ENCODE measurements around the gene SHLD1.
"Not testable (repeated sequence)": the region's sequence is repeated elsewhere in the genome, so short reads cannot be mapped to it uniquely, and the experiment has no call there.

SHLD1 gene

DNA sequence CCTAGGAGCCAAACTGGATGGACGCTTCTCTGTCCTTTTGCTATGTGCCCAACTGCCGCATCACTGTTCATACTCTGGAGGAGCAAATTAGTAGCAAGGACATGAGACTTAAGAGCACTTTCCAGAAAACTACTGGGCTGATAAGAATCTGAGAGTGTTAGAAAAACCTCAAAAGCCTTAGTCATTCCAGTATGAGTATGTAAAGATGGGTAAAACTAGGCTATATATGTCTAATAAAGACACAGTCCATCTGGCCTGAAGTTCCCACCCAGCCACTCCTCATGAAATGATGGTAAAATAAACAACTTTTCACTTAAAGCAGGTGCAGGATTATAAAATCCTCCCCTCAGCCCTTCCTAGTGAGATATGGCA, 30.6 kb downstream of the SHLD1 start:
- DNase-seq (ENCODE audit: low read depth in 2 of 3, low spot score in 2 of 3): no peak

DNA sequence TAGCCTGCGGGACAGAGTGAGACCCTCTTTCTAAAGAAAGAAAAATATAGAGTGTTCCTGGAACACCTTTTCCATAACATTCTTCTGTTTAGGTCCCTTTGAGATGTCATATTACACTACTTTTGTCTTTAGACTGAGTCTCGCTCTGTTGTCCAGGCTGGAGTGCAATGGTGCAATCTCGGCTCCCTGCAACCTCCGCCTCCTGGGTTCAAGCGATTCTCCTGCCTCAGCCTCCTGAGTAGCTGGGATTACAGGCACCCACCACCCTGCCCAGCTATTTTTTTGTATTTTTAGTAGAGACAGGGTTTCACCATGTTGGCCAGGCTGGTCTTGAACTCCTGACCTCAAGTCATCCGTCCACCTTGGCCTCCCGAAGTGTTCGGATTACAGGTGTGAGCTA, 31.2 kb downstream of the SHLD1 start:
- not testable (repeated sequence) for DNase-seq (ENCODE audit: low read depth in 2 of 3, low spot score in 2 of 3)

DNA sequence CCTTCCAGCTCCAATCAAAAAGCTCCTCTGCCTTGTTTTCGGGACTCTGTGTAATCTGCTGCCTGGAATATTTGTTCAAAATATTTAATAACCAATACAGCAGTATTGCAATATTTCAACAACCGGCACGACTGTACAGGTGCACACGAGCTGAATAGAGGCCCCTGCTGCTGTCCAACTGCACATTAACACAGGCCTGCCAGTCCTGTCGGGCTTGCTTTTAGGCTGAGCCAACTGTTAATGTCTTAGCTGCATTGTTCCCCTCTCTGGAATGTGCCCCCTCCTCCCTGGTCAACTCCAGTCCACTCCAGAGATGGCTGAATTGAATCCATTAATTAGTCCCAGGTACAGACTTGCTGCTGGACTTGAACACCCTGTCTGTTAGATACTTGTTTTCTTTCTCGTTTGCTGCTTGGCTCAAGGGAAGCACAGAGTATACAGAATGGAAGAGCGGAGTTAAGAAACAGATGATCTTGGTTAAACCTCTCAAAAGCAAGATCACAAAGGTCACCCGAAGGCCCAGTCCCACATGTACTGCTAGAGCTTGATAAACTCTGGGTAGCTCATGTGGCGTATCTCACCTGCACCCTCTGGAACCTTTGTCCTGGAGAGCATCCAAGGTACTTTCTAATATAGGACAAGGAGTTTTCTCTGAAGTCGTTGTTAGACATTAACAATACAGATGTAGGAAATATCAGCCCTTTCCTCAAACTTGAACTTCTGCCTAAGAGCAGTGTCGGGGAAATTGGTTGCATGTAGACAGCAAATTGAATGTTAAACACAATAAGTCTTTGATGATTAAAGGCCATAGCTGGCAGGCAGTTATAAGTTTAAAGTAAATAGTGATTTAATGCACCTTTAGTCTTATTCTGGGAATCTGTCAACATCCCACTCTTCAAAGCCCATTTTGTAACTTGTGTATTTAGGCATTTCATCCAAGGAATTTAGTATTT, 31.9 kb downstream of the SHLD1 start:
- DNase-seq (ENCODE audit: low read depth in 2 of 3, low spot score in 2 of 3): no peak

DNA sequence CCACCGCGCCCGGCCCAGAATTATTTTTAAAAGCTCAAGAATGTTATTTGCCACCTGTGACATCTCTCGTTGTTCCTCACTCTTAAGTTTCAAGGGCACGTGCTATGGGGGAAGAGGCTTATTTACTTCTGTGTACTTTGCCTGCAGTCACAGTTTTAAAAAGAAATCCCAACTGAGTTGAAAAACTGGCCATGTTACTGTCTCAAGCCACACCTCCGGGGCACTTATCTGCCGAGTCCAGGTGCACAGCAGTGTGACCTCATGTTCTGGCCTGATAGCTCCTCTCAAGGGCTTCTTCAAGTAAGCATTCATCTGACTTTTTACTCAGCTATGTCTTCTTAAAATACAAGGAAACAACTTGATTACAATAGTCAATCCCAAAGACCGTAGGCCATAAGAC, 34.5 kb downstream of the SHLD1 start:
- no peak for DNase-seq (ENCODE audit: low read depth in 2 of 3, low spot score in 2 of 3)

DNA sequence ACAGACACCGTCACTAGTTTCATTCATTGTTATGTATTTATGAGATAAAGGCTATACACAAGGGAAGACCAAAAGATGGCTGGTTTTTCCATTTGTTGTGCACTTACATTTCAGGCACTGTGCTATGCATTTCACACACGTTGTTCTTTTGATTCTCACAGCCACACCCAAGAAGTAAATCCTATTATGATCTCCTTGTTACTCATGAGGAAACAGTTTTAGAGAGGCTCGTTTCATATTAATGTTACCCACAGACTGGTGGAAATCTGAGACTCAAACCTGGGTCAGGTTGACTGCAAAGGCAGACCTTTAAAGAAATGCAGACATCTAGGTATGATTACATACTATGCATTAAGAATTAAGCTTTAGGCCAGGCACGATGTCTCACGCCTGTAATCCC, 34.9 kb downstream of the SHLD1 start:
- no peak for DNase-seq (ENCODE audit: low read depth in 2 of 3, low spot score in 2 of 3)

DNA sequence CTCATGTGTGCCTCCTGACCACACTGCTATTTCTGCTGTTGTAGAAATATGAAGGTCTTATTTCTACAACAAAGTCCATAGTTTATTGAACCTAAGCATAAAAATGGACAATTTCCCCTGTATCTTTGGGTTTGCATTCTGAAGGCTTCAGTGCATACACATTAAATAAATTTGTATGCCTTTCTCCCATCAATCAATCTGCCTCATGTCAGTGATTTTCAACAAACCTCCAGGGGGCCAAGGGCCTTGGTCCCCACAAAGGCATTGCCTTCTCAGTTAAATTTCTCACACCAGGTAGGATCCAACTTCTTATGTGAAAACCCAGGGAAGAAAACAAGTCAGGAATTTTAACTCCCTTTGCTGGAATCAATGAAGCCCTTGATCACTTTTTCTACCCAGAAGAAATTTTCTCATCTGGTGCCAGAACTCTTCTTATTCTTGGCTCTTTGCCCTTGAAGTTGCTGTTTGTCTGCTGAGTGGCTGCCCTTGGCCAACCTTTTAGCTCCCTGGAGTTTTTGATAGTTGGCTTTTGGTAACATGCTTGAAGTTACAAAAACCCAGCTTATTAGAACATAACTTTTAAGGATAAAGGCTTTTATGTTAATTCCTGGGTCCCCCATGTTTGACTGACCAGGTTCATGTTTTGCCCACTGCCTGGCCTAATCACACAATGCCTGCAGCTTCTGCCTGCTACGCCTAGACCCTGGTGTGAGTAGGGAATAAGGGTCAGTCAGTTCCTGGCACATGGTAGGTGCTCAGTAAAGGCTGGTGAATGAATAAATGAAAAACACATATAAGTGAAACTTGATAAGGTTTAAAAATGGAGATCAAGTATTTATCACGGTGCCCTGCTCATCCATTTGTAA, 37.0 kb downstream of the SHLD1 start:
- no peak for DNase-seq (ENCODE audit: low read depth in 2 of 3, low spot score in 2 of 3)

DNA sequence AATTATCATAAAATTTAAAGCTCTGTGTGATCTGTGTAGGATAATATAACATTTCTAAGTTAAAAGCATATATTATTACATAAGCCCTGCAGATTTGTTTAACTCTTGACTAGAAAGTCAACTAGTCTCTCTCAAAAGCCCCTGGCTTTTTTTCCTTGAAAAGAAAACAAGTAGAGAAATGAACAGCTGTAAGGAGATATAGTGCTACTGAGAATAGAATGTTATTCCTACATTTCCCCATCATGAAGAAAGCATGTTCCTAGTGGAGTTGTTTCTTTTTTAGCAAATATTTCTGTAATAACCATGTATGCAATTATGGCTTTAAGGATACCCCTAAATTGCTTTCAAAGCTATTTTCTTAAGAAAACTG, 37.6 kb downstream of the SHLD1 start:
- no peak for DNase-seq (ENCODE audit: low read depth in 2 of 3, low spot score in 2 of 3)

DNA sequence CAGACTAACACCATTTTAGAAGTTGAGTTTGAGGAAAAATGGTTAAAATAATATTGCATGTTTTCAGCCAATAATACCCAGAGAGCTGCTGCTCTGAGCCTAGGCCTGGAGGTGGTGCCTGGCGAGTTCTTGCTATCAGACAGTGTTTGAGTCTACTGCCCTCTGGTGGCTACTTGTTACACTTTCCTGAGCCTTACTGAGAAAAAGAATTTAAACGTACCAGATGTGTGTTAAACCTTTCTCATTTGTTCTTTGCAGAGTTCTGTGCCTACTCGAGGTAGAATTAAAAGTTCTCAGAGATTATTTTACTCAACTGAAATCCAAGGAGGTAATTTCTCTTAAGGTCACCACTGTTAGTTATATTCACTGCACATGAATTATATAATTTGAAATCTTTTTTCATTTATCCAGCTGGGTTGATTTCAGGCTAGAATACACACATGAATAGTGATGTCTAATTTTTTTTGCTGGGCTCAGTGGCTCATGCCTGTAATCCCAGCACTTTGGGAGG, 38.2 kb downstream of the SHLD1 start:
- DNase-seq (ENCODE audit: low read depth in 2 of 3, low spot score in 2 of 3): peak; percentile 5 to 52 (median 18)

DNA sequence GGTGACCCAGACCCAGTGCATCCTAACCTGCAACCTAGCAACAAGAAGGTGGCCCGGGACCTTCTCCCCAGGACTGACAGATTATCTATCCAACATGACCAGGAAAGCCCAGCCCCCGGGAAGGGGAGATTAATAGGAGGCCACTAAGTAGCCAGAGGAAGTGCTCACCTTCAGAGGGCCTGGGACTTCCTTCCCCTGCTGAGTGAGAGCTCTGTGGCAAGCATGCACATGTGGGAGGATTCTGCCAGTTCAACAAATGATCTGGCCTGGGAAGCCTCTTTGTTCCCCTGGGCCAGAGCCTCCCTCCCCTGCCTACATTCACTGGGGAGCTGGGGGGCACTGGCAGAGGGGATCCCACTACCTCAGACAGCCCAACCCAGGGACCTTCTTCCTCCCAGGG, 39.6 kb downstream of the SHLD1 start:
- DNase-seq (ENCODE audit: low read depth in 2 of 3, low spot score in 2 of 3): no peak

DNA sequence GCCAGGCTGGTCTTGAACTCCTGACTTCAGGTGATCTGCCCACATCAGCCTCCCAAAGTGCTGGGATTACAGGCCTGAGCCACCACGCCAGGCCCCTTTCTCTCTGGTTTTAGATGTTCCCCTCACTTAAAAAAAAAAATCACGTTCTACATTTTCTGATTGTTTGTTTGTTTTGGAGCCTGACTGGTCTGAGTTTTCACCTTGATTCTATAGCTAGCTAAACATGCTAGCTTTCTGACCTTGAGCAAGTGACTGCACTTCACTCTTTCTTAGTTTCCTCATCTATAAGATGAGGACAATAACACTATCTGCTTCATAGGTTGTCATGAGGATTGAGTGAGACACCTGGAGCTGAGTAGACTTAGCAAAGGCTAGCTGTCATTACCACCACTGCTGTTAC, 43.7 kb downstream of the SHLD1 start:
- DNase-seq (ENCODE audit: low read depth in 2 of 3, low spot score in 2 of 3): no peak

DNA sequence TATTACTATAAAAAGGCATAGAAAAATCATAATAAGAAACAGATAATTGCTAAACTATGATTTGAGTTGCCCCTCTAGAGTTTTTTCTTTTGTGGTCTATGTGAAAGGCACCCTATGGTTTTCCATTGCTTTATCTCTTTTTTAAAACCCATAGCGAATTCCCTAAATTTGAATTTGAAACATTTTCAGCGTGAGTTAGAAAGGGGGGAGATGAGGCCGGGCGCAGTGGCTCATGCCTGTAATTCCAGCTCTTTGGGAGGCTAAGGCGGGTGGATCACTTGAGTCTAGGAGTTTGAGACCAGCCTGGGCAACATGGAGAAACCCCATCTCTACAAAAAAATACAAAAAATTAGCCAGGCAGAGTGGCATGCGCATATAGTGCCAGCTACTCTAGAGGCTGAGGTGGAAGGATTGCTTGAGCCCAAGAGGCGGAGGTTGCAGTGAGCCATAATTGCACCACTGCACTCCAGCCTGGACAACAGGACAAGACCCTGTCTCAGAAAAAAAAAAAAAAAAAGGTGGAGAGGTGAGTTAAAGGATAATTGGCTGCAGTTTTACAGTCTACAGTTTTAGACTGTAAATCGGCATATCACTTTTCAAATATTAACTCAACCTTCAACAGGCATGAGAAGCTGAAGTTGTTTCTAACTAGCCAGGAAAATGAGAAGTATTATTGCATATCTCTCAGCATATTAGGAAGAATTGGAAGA, 46.3 kb downstream of the SHLD1 start:
- no peak for DNase-seq (ENCODE audit: low read depth in 2 of 3, low spot score in 2 of 3)

DNA sequence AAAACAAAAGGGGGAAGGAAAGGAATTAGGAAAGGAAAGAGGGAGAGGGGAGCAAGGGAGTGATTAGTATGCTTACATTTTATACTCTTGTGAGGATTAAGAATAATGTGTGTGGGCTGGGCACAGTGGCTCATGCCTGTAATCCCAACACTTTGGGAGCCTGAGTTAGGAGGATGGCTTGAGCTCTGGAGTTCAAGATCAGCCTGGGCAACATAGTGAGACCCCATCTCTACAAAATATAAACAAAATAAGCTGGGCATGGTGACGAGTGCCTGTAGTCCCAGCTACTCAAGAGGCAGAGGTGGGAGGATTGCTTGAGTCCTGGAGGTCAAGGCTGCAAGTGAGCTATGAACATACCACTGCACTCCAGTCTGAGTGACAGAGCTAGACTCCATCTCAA, 47.0 kb downstream of the SHLD1 start:
- no peak for DNase-seq (ENCODE audit: low read depth in 2 of 3, low spot score in 2 of 3)

DNA sequence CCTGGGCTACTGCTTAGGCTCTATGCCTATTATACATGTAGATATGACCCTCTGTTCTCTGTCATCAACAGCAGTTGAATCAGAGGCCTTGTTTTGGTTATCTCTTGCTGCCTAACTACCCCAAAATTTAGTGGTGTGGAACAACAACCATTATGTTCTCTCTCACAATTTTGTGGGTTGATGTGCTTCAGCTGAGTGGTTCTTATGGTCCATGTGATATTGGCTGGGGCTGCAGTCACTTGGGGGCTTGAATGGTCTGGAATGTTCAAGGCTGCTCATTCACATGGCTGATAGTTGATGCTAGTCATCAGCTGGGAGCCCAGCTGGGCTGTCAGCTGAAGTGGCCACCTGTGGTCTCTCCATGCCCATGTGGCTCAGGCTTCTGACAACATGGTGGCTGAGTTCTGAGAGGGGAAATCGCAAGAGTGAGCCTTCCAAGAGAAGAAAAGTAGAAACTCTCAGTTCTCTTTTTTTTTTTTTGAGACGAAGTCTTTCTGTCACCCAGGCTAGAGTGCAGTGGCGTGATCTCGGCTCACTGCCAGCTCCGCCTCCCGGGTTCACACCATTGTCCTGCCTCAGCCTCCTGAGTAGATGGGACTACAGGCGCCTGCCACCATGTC, 47.8 kb downstream of the SHLD1 start:
- DNase-seq (ENCODE audit: low read depth in 2 of 3, low spot score in 2 of 3): no peak

DNA sequence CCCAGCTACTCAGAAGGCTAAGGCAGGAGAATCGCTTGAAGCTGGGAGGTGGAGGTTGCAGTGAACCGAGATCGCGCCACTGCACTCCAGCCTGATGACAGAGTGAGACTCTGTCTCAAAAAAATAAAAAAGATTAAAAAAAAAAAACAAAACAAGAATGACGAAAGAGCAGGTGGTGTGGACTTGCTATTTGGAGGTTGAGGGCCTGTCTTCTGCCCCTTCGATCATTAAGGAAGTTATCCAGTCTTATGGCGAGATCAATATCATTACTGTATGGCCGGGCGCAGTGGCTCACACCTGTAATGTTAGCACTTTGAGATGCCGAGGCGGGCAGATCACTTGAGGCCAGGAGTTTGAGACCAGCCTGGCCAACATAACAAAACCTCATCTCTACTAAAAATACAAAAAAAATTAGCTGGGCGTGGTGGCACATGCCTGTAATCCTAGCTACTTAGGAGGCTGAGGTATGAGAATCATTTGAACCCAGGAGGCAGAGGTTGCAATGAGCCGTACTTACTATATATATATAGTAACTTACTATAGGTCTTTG, 53.6 kb downstream of the SHLD1 start:
- DNase-seq (ENCODE audit: low read depth in 2 of 3, low spot score in 2 of 3): not testable (repeated sequence)

DNA sequence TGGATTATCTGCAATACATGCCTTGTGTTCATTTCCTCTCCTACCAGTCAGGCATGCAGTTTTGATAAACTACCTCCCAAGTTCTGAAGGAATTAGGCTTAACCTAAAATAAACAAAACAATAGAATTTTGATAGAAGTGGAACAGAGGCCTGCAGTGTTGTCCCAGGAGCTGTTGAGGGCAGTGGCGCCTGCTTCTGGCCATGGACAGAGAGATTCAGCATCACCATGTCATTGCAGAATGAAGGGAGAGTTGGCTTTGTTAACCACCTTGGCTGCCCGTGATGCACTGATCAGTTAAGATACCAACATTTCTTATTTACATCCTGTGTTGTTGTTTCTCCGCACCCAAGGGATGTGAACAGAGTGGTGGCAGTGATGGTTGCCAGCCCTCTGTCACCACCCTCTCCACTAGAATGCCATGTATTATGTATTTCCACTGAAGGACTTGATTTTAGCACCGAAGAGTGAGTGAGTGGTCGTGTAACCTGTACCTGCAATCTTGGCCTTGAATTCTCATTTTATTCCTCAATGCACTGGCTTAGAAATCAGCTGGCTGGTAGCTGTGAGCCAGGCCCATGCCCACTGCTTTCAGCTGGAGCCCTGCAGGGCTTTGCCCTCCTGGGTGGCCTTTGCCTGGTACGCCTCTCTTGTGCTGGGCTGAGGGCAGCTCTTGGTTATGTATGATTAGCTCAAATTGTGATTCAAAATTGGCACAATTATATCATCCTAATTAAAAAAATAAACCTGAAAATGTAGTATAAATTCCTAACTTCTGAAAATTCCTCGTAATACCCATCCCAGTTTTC, 56.5 kb downstream of the SHLD1 start:
- DNase-seq (ENCODE audit: low read depth in 2 of 3, low spot score in 2 of 3): no peak

DNA sequence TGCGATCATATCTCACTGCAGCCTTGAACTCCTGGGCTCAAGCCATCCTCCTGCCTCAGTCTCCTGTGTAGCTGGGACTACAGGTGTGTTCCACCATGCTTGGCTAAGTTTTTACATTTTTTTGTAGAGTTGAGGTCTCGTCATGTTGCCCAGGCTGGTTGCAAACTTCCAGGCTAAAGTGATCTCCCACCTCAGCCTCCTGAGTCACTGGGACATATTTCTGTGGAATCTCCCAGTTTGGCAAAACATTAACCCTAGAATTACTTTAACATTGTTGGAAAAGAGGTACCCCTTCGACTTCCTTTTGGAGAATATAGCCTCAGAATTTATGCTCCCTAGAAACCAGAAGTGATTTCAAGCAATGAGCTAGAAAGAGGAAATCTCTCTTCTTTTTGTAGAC, 57.2 kb downstream of the SHLD1 start:
- no peak for DNase-seq (ENCODE audit: low read depth in 2 of 3, low spot score in 2 of 3)

DNA sequence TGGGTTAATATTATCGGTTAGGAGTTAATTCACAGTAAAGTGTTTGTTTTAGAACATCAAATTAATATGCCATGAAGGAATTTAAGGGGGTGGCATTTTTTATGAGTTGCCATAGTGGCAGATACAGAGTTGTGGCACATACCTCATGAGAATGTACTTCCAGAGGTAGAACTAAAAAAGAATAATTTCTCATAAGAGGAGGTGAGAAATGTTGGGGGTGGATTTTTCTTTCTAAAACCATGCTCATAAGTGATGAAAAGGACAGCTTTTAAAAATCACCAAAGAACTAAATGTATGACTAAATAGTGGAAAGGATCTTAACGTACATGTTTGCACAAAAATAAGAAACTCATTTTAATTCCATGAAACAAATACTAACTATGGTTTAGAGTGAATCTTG, 58.7 kb downstream of the SHLD1 start:
- no peak for DNase-seq (ENCODE audit: low read depth in 2 of 3, low spot score in 2 of 3)

DNA sequence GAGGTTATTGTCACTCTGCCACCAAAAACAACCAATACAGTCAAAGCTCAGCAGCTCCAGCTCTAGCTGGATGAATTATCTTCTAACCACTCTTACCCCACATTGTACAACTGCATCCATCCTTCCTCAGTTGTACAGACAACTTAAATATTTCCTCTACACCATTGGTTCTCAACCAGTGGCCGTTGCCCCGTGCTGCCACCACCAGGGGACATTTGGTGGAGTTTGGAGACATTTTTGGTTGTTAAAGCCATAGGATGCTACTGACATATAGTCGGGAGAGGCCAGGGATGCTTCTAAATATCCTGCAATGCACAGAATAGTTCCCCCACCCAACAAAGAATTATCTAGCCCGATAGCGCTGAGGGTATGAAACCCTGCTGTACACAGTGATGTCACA, 59.3 kb downstream of the SHLD1 start:
- DNase-seq (ENCODE audit: low read depth in 2 of 3, low spot score in 2 of 3): no peak

DNA sequence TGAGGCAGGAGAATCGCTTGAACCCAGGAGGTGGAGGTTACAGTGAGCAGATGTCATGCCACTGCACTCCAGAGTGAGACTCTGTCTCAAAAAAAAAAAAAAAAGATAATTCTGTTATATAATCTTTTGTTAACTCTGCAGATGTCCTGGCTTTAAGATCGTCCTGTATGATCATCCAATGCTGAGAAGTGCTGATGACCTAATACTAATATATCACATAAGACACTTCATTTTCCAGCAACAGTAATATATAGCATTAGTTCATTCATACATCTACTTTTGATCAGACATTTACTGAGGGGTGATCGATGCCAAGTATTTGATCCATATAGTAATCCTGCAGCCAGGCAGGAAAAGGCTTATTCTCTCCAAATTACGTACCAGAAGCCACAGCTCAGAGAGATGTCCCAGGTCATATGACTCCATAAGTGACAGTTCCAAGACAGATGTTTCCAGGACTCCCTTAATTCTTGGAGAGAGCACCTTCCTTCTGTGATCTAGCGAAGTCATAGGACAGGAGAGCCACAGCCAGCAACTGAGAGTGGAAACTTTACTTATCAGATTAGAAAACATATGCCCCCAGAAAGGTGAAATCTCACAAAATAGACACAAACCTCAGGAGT, 60.7 kb downstream of the SHLD1 start:
- no peak for DNase-seq (ENCODE audit: low read depth in 2 of 3, low spot score in 2 of 3)

Measured in activated CD8-positive, alpha-beta memory T cell treated with anti-CD3 and anti-CD28 coated beads for 48 hours (primary cell).